Anterior cingulate cortex (tissue), 58 donors: ENCODE results near the gene TMPRSS2.
"Not testable (repeated sequence)": the region's sequence is repeated elsewhere in the genome, so short reads cannot be mapped to it uniquely, and the experiment has no call there.

Experiments used
- DNase-seq, 58 donors: peaks; one replicate each; lab custom pipeline; 2025; lab: John Stamatoyannopoulos, UW

Gene TMPRSS2

GRCh38 chr21:41429925-41430491 lies 78.0 kb downstream of the TMPRSS2 start:
- no peak for DNase-seq

DNA sequence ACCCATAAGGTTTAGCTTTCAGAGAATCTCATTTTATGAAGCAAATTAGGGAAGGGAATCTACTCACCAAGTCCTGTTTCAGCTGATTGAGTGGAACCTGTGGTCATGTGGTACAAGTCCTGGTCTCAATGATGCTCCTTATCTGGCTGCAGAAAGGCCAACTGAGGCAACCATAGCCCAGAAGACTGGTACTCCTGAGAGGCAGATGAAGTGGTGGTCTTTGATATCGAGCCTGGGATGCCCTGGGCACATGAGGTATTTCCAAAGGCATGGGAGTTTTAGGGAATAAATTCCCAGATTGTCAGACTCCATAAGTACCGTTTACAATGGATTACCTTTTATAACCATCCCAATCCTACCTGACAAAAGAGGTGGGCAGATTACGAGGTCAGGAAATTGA lies 78.7 kb downstream of the TMPRSS2 start:
- DNase-seq = no peak

DNA sequence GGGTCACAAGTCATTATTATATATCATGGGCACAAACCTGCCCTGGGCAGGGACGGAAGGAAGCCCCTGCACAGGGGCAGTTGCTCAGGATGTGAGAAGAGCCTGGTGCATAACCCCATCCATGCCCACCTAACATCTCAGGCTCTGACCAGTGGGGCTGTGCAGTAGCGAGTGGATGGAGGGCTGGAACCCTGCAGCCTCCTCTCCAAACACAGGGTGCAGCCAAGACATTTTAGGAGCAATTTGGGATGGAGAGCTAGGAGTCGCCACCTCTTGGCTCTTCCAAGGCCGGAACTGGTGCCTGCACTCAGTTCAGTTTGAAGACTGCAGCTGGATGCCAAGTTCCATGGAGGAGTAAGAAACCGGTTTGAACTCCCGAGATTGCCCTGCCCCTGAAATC lies 79.1 kb downstream of the TMPRSS2 start:
- no peak for DNase-seq

DNA sequence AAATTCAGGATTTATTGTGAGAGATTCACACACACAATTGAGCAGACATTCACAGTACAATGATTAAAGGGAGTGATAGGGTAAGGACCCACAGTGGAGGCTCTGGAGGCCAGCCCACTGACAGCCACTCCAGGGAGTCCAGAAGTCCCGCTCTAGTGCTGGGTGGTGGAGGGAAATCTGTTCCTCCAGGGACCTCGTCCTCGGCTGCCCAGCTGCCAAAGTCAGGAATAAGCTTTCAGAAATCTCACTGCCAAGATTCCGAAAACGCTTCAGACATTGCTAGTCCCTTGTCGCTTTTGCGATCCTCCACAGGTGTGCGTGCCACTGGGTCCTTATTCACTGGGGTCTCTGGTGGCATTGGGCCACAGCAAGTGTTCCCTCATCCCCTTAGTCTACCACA lies 79.6 kb downstream of the TMPRSS2 start:
- DNase-seq = no peak

DNA sequence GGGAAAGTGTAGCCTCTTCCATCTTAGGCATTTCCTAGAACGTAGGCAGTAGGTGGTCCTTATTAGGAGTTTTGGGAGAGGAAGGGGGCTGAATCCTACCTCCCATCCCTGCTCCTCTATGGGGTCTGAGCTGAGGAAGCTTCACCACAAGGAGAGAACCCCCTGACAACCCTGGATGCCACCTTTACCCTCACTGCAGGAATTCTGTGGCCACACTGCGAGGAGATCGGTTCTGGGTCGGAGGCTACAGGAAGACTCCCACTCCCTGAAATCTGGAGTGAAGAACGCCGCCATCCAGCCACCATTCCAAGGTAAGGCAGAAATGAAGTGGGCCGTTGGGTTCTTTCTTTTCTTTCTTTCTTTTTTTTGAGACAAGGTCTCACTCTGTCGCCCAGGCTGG lies 80.4 kb downstream of the TMPRSS2 start:
- DNase-seq = no peak

DNA sequence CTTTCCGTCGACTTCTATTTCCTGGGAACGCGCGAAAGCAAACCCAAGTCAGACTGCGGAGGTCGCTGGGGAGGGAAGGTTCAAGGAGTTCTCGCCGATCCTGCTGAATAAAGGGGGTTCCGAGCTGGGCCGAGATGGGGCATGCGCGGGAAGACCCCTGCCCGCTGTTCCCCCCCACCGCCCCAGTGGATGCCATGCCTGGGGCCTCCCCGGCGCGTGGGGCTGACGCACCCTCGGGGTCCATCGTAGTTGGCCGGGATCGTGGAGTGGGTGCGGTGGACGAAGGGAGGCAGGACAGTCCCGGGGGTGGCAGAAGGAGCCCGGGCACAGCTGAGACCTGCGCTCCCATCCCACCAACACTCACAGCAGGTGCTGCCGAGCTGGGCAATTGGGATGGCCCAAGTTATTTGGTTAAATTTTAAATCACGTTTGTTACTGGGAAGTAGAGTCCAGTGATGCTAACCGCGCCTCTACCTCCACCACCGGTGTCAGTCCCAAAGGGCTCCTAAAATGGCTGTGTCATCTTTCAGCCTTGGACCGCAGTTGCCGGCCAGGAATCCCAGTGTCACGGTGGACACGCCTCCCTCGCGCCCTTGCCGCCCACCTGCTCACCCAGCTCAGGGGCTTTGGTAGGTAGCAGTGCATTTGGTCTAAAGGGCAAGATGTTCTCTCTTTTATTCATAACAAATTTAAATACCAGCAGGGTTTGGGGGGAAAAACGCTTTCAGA lies 81.1 kb downstream of the TMPRSS2 start:
- no peak for DNase-seq

DNA sequence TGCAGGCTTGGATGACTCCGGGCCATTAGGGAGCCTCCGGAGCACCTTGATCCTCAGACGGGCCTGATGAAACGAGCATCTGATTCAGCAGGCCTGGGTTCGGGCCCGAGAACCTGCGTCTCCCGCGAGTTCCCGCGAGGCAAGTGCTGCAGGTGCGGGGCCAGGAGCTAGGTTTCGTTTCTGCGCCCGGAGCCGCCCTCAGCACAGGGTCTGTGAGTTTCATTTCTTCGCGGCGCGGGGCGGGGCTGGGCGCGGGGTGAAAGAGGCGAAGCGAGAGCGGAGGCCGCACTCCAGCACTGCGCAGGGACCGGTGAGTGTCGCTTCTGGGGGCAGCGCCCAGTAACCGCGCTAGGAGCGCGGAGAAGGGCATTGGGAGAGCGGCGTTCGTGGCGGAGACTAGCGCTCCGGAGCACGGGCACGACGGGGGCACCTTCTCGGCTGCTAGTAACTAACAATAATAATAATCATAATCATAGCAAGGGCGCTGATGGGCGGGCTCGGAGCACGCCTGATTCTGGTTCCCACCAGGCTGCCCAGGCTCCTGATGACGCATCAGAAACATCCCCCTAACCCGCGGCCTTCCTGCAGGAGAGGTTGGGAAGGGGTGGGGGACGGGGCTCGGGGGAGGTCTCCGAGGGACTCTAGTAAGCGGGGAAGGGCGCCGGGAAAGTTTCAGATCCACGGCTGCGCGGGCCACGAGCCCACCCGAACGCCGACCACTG lies 81.8 kb downstream of the TMPRSS2 start, which contains the start of gene MX1:
TSS of gene MX1 (plus strand) at position 286 of the 722 bp plus-strand sequence. CDS start 5,832 bp downstream, outside the sequence.
- DNase-seq = peak in 37 of 58 donors; percentile 3 to 52 (median 20)

DNA sequence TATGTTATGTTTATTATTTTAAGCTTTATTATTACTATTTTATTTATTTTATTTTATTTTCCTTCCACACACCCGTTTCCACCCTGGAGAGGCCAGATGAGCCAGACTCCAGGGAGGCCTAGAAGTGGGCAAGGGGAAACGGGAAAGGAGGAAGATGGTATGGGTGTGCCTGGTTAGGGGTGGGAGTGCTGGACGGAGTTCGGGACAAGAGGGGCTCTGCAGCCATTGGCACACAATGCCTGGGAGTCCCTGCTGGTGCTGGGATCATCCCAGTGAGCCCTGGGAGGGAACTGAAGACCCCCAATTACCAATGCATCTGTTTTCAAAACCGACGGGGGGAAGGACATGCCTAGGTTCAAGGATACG lies 82.4 kb downstream of the TMPRSS2 start:
- no peak for DNase-seq

DNA sequence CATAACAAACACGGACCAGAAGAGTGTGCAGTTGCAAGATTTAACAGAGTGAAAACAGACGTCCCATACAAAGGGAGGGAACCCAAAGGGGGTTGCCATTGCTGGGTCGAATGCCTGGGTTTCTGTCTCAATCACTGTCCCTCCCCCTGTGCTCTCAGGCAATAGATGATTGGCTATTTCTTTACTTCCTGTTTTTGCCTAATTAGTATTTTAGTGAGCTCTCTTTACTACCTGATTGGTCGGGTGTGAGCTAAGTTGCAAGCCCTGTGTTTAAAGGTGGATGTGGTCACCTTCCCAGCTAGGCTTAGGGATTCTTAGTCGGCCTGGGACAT lies 84.7 kb downstream of the TMPRSS2 start:
- not testable (repeated sequence) for DNase-seq

DNA sequence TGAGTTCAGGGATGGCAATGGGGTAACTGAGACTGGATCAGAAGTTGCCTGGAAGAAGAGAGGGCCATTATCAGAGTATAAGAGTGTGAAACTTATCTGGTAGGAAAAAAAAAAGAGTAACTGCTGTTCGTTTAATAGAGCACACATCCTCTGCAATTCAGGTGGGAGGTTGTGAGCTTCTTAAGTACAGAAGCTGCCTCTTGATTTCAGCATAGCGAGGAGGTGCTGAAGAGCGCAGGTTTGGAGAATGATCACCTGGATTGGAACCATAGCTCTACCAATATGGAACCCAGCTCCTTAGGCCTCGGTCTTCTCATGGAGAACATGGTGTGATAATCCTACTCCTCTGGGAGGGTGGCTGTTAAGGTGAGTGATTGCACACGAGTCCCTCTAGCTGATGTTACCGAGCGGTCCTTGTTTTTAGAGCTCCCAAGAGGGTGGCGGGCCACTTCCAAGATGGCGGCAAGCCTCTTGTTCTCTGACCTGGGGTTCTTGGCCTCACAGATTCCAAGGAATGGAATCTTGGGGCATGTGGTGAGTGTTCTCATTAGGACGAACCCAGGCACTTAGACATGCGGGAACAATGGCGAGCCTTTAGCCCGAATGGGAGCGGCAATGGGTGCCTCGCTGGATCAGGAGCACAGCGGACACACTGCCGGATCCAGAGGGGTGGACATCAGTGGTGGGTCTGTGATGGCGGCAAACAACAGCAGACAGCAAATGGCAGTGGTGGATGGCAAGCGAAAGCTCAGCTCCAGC lies 85.2 kb downstream of the TMPRSS2 start:
- DNase-seq = no peak

DNA sequence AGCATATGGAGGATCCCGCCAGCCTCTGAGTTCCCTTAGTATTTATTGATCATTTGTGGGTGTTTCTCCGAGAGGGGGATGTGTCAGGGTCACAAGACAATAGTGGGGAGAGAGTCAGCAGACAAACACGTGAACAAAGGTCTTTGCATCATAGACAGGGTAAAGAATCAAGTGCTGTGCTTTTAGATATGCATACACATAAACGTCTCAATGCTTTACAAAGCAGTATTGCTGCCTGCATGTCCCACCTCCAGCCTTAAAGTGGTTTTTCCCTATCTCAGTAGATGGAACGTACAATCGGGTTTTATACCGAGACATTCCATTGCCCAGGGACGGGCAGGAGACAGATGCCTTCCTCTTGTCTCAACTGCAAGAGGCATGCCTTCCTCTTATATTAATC lies 87.0 kb downstream of the TMPRSS2 start:
- not testable (repeated sequence) for DNase-seq

GRCh38 chr21:41419921-41420862 lies 87.8 kb downstream of the TMPRSS2 start:
- peak in 54 of 58 donors; percentile 4 to 89 (median 55) for DNase-seq

DNA sequence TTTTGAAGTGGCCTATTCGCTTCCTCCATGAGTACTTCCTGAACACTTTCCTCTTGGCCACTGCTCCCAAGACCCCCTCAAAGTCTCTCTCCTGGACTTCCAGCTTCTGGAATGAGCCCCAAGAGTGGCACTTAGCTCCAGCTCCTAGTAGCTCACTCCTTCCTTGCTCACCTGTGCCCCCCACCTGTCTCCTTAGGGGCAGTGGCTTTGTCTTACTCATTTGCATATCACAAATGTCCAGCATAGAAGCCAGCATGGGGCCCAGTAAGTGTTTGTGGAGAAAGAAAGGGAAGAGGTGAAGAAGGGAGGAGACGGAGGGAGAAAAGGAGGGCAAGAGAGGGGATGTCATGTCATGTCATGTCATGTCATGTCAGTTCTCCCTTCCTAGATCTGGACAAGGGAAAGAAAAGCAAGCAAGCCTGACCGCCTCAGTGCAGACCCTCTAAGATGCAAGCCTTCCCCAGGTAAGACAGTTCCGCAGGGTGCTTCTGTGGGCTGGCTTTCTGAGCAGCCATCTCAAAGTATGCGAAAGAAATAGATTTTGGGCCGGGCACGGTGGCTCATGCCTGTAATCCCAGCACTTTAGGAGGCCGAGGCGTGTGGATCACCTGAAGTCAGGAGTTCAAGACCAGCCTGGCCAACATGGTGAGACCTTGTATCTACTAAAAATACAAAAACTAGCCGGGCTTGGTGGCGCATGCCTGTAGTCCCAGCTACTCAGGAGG lies 88.8 kb downstream of the TMPRSS2 start:
- DNase-seq = no peak

GRCh38 chr21:41418393-41418792 lies 89.6 kb downstream of the TMPRSS2 start:
- DNase-seq = no peak

DNA sequence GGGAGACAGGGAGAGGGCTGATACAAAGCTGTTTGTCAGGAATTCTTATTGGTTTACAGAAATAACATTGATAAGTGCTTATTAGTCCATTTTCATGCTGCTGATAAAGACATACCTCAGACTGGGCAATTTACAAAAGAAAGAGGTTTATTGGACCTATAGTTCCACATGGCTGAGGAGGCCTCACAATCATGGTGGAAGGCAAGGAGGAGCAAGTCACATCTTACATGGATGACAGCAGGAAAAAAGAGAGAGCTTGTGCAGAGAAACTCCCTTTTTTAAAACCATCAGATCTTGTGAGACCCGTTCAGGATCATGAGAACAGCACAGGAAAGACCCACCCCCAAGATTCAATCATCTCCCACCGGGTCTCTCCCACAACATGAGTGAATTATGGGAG lies 90.5 kb downstream of the TMPRSS2 start:
- not testable (repeated sequence) for DNase-seq
